CD14-positive monocyte (primary cell): ENCODE data around the gene GRN. TPM values are rescaled to one million over a fixed set of nuclear protein-coding genes. Genes with fewer than 3 reads are reported as not detected.

Experiments used
- DNase-seq, 3 donors: peaks; one replicate each; pipeline ENCODE4 v3.0.0-alpha.2; 2011 to 2022
- H2AFZ ChIP-seq: 2 replicates; pipeline ENCODE4 v1.6.0; 2012; ENCODE audit warnings: mild to moderate bottlenecking, low read depth, low read length, inconsistent platforms; ENCODE audit not compliant: insufficient read depth, poor library complexity, severe bottlenecking
- H3K27ac ChIP-seq, 2 donors: 1 replicate in 1 of 2; 2 replicates in 1 of 2; pipeline ENCODE4 v1.5.1; 2012 to 2013; ENCODE audit warnings: low read length in 2 of 2, control low read depth in 1 of 2, inconsistent platforms in 1 of 2, low read depth in 1 of 2, mild to moderate bottlenecking in 1 of 2
- H3K27me3 ChIP-seq, 2 donors: one replicate each; pipeline versions ENCODE4 v1.6.0 to v1.6.1; 2011 to 2013; ENCODE audit warnings: low read length in 2 of 2; ENCODE audit not compliant: control insufficient read depth in 2 of 2, insufficient read depth in 2 of 2
- H3K36me3 ChIP-seq, 2 donors: replicated peaks in 1 of 2; 1 replicate in 1 of 2; 2 replicates in 1 of 2; pipeline versions ENCODE4 v1.5.1 to v1.6.1; 2012 to 2013; ENCODE audit warnings: low read length in 2 of 2, control low read depth in 1 of 2, inconsistent platforms in 1 of 2, mild to moderate bottlenecking in 1 of 2; ENCODE audit not compliant: insufficient read depth in 2 of 2, control insufficient read depth in 1 of 2
- H3K4me1 ChIP-seq, 2 donors: 1 replicate in 1 of 2; 2 replicates in 1 of 2; pipeline versions ENCODE4 v1.5.1 to v1.6.1; 2012 to 2013; ENCODE audit warnings: low read length in 2 of 2, control low read depth in 1 of 2, inconsistent platforms in 1 of 2, mild to moderate bottlenecking in 1 of 2, moderate library complexity in 1 of 2; ENCODE audit not compliant: insufficient read depth in 2 of 2, control insufficient read depth in 1 of 2
- H3K4me2 ChIP-seq: replicated peaks from 2 replicates; pipeline ENCODE3; 2012; ENCODE audit warnings: low read length, moderate library complexity, mild to moderate bottlenecking; ENCODE audit not compliant: poor library complexity, severe bottlenecking; ENCODE audit errors: extremely low read depth
- H3K4me3 ChIP-seq, 3 experiments: fragments of 200-600 bp in 1 of 3; sonication (generic) in 1 of 3; replicated peaks in 1 of 3; 1 replicate in 2 of 3; 2 replicates in 1 of 3; pipeline ENCODE4 v1.5.1; 2011 to 2013; ENCODE audit warnings: low read length in 3 of 3, mild to moderate bottlenecking in 3 of 3, control low read depth in 2 of 3, low read depth in 2 of 3, inconsistent platforms in 1 of 3, moderate library complexity in 1 of 3
- H3K79me2 ChIP-seq: 2 replicates; pipeline ENCODE4 v1.6.0; 2012; ENCODE audit warnings: mild to moderate bottlenecking, control low read depth, inconsistent platforms, low read length, moderate library complexity; ENCODE audit not compliant: insufficient read depth
- H3K9ac ChIP-seq: 2 replicates; pipeline ENCODE4 v1.6.0; 2017; ENCODE audit warnings: low read length, mild to moderate bottlenecking; ENCODE audit not compliant: insufficient read depth, poor library complexity, severe bottlenecking
- H3K9me3 ChIP-seq, 2 donors: replicated peaks in 1 of 2; 1 replicate in 1 of 2; 2 replicates in 1 of 2; pipeline versions ENCODE4 v1.5.1 to v1.6.1; 2012 to 2013; ENCODE audit warnings: low read length in 2 of 2, control low read depth in 1 of 2; ENCODE audit not compliant: control insufficient read depth in 1 of 2, insufficient read depth in 1 of 2
- H4K20me1 ChIP-seq: 2 replicates; pipeline ENCODE4 v1.6.0; 2012; ENCODE audit warnings: mild to moderate bottlenecking, low read length, control low read depth, moderate library complexity; ENCODE audit not compliant: insufficient read depth
- H3K27ac Mint-ChIP-seq, 7 donors: one replicate each; pipeline ENCODE4 v1.8.0; 2020; ENCODE audit warnings: mild to moderate bottlenecking in 7 of 7, mixed read lengths in 7 of 7, moderate library complexity in 6 of 7, inconsistent platforms in 2 of 7
- H3K27me3 Mint-ChIP-seq, 3 donors: one replicate each; pipeline ENCODE4 v1.8.0; 2021 to 2022; ENCODE audit warnings: low read depth in 3 of 3, mild to moderate bottlenecking in 3 of 3, mixed read lengths in 3 of 3, moderate library complexity in 3 of 3, inconsistent platforms in 1 of 3
- H3K36me3 Mint-ChIP-seq, 2 donors: one replicate each; pipeline ENCODE4 v1.8.0; 2020; ENCODE audit warnings: mixed read lengths in 2 of 2, inconsistent platforms in 1 of 2, mild to moderate bottlenecking in 1 of 2
- H3K4me1 Mint-ChIP-seq: one replicate; pipeline ENCODE4 v1.8.0; 2020; ENCODE audit warnings: mild to moderate bottlenecking, mixed read lengths
- H3K4me3 Mint-ChIP-seq, 2 donors: one replicate each; pipeline ENCODE4 v1.8.0; 2020; ENCODE audit warnings: mild to moderate bottlenecking in 2 of 2, mixed read lengths in 2 of 2, moderate library complexity in 1 of 2
- H3K9me3 Mint-ChIP-seq, 7 donors: one replicate each; pipeline ENCODE4 v1.8.0; 2020 to 2022; ENCODE audit warnings: mixed read lengths in 7 of 7, mild to moderate bottlenecking in 6 of 7, moderate library complexity in 6 of 7, inconsistent platforms in 2 of 7
- CTCF ChIP-seq: fragments of 200-600 bp; IDR thresholded peaks from one replicate; pipeline ENCODE4 v1.8.0; 2022; ENCODE audit warnings: antibody characterized with exemption, mild to moderate bottlenecking
- WGBS: methylation state at CpG from one replicate; pipeline ENCODE4 v1.1.5; 2013; ENCODE audit warnings: missing lambda C conversion rate; ENCODE audit not compliant: insufficient coverage; 5-methylcytosine and 5-hydroxymethylcytosine counted together
- intact Hi-C, 2 donors: fragments of 100-400 bp; cut with micrococcal nuclease; formaldehyde crosslinking; loops; one replicate each; pipeline versions ENCODE4 v1.15.0 to v1.15.1; 2023
- polyA plus RNA-seq, 3 donors: library from polyadenylated mRNA; depleted of rRNA in 1 of 3; unstranded in 2 of 3; stranded (reverse) in 1 of 3; fragments of 300-500 nt in 2 of 3; fragments of >200 nt in 1 of 3; fragmentation: Illumina TruSeq in 2 of 3; gene quantifications; 1 replicate in 2 of 3; 2 replicates in 1 of 3; pipeline ENCODE4 v1.2.3, GENCODE V29; 2012 to 2021
- small RNA-seq: library from RNA; depleted of rRNA; stranded (forward); fragments of <200 nt; gene quantifications from one replicate; pipeline ENCODE3, GENCODE V24; 2012; ENCODE audit warnings: low read depth; ENCODE audit not compliant: insufficient read length

Gene GRN
- polyA plus RNA-seq, 3 donors = 1,303 to 1,960 (median 1,361) TPM

- Mint-ChIP-seq H3K4me1 (no peaks in the 10 kb centered on the region), H3K9me3 (peaks cover 0 to 2% (median 0%) of the 10 kb centered on the region in 7 donors), H3K27ac (peak overlapping the region in 1 of 7 donors; percentile 73), H3K4me3 (no peak overlapping the region), H3K36me3 (peaks cover 72 to 88% of the 10 kb centered on the region in 2 donors), H3K27me3 (peaks cover 0 to 2% (median 0%) of the 10 kb centered on the region in 3 donors)
- no peak overlapping the region for H2AFZ ChIP-seq
- H3K79me2 ChIP-seq = no peaks in the 10 kb centered on the region
- DNase-seq = no peak
- no peak overlapping the region for H3K4me3 ChIP-seq
- H4K20me1 ChIP-seq = no peaks in the 10 kb centered on the region
- no peak overlapping the region for H3K27ac ChIP-seq
- 83% methylated on average over 1 of the region's 3 CpGs for WGBS
- no peak overlapping the region for H3K9ac ChIP-seq
- no peaks in the 10 kb centered on the region for H3K27me3 ChIP-seq
- H3K4me1 ChIP-seq = no peaks in the 10 kb centered on the region
- H3K9me3 ChIP-seq = no peaks in the 10 kb centered on the region
- no peak overlapping the region for H3K4me2 ChIP-seq
- H3K36me3 ChIP-seq = peaks cover 53 to 87% of the 10 kb centered on the region in 2 donors
- intact Hi-C loops = no loop called here
- TF ChIP-seq CTCF = peak; percentile 48
Observed at GRCh38 chr17:44400226-44400847, 55.2 kb downstream of the GRN start.

Small RNA genes lying within 50 kb of the gene (small RNA-seq; reads per million reads assigned to genes)
- gene RF00012 (not detected), gene RNU6-453P (not detected)

Other genes starting within 250 kb of the GRN start
- 10 to 100 TPM; 16.1 to 93.6 (median 24.7) TPM for gene HDAC5, start 221.7 kb upstream of the GRN start, polyA plus RNA-seq
- under 1 TPM; 0.17 to 0.32 (median 0.20) TPM for gene HROB, start 203.4 kb upstream of the GRN start, polyA plus RNA-seq
- not detected for gene ASB16, start 174.6 kb upstream of the GRN start, polyA plus RNA-seq
- 100 to 1,000 TPM in 1 of 3 donors, 10 to 100 TPM in 2; 41.3 to 118 (median 41.7) TPM for gene TMUB2, start 158.3 kb upstream of the GRN start, polyA plus RNA-seq
- gene ATXN7L3, start 145.4 kb upstream of the GRN start, polyA plus RNA-seq = 10 to 100 TPM in 1 of 3 donors, 1 to 10 TPM in 2; 8.5 to 60.9 (median 9.9) TPM
- gene UBTF, start 125.6 kb upstream of the GRN start, polyA plus RNA-seq = 10 to 100 TPM in 2 of 3 donors, 1 to 10 TPM in 1; 6.0 to 13.1 (median 12.5) TPM
- gene SLC4A1, start 77.2 kb upstream of the GRN start, polyA plus RNA-seq = under 1 TPM in 1 of 3 donors, not detected in 2; 0.04 TPM
- under 1 TPM in 2 of 3 donors, not detected in 1; 0.22 to 0.35 TPM for gene RUNDC3A, start 36.7 kb upstream of the GRN start, polyA plus RNA-seq
- gene SLC25A39, start 20.5 kb upstream of the GRN start, polyA plus RNA-seq = 10 to 100 TPM; 64.0 to 74.8 (median 64.5) TPM
- not detected for gene FAM171A2, start 18.6 kb downstream of the GRN start, polyA plus RNA-seq
- gene ITGA2B, start 44.3 kb downstream of the GRN start, polyA plus RNA-seq = 1 to 10 TPM in 2 of 3 donors, under 1 TPM in 1; 0.21 to 1.2 (median 1.1) TPM
- 10 to 100 TPM in 2 of 3 donors, 1 to 10 TPM in 1; 8.8 to 15.9 (median 14.9) TPM for gene GPATCH8, start 158.1 kb downstream of the GRN start, polyA plus RNA-seq
- gene FZD2, start 212.2 kb downstream of the GRN start, polyA plus RNA-seq = 1 to 10 TPM; 3.1 to 7.2 (median 6.2) TPM